Fibroblast of lung (primary cell): Measurements from ENCODE around the gene AACS. TPM values are rescaled to one million over a fixed set of nuclear protein-coding genes. Genes with fewer than 3 reads are reported as not detected.

ENCODE experiments used
- DNase-seq, 2 donors: peaks; one replicate each; pipeline versions ENCODE4 v3.0.0 to v3.0.0-alpha.2; 2010; ENCODE audit warnings: low read depth in 2 of 2
- H2AFZ ChIP-seq: 2 replicates; pipeline ENCODE4 v1.5.1; 2012; ENCODE audit warnings: low read length, control low read depth, inconsistent platforms
- H3K27ac ChIP-seq: 2 replicates; pipeline ENCODE4 v1.5.1; 2011; ENCODE audit warnings: low read length, control low read depth; ENCODE audit not compliant: insufficient read depth
- H3K27me3 ChIP-seq: 2 replicates; pipeline ENCODE4 v1.5.1; 2011; ENCODE audit warnings: mild to moderate bottlenecking, low read length; ENCODE audit not compliant: control insufficient read depth, insufficient read depth
- H3K36me3 ChIP-seq: 2 replicates; pipeline ENCODE4 v1.5.1; 2011; ENCODE audit warnings: low read length; ENCODE audit not compliant: control insufficient read depth, insufficient read depth
- H3K4me1 ChIP-seq: 2 replicates; pipeline ENCODE4 v1.5.1; 2011; ENCODE audit warnings: low read length; ENCODE audit not compliant: control insufficient read depth, insufficient read depth; ENCODE audit errors: extremely low read depth
- H3K4me2 ChIP-seq: 2 replicates; pipeline ENCODE4 v1.5.1; 2011; ENCODE audit warnings: low read length, control low read depth; ENCODE audit not compliant: insufficient read depth; ENCODE audit errors: extremely low read depth
- H3K4me3 ChIP-seq, 4 experiments: fragments of 200-600 bp in 1 of 4; sonication (generic) in 1 of 4; replicated peaks in 1 of 4; 2 replicates each; pipeline ENCODE4 v1.5.1; 2011 to 2016; ENCODE audit warnings: low read length in 4 of 4, low read depth in 3 of 4, mild to moderate bottlenecking in 3 of 4, control low read depth in 2 of 4, inconsistent platforms in 1 of 4, mixed read lengths in 1 of 4; ENCODE audit not compliant: insufficient read depth in 1 of 4; ENCODE audit errors: control extremely low read depth in 1 of 4
- H3K79me2 ChIP-seq: 2 replicates; pipeline ENCODE4 v1.5.1; 2012; ENCODE audit warnings: mild to moderate bottlenecking, low read length, inconsistent platforms; ENCODE audit not compliant: control insufficient read depth, insufficient read depth
- H3K9ac ChIP-seq: 2 replicates; pipeline ENCODE4 v1.5.1; 2011; ENCODE audit warnings: mild to moderate bottlenecking, low read length, control low read depth; ENCODE audit not compliant: insufficient read depth
- H3K9me3 ChIP-seq: 2 replicates; pipeline ENCODE4 v1.5.1; 2012; ENCODE audit warnings: low read depth, low read length; ENCODE audit not compliant: control insufficient read depth, insufficient read depth
- H4K20me1 ChIP-seq: 2 replicates; pipeline ENCODE4 v1.5.1; 2011; ENCODE audit warnings: low read length; ENCODE audit not compliant: control insufficient read depth, insufficient read depth; ENCODE audit errors: extremely low read depth
- CTCF ChIP-seq, 2 donors: IDR thresholded peaks in 1 of 2; conservative IDR thresholded peaks in 1 of 2; 1 replicate in 1 of 2; 2 replicates in 1 of 2; pipeline ENCODE4 v1.5.1; 2011 to 2012; ENCODE audit warnings: low read length in 2 of 2, control low read depth in 1 of 2, inconsistent platforms in 1 of 2, low read depth in 1 of 2, mild to moderate bottlenecking in 1 of 2
- EZH2 ChIP-seq: IDR thresholded peaks from 2 replicates; pipeline ENCODE4 v1.5.1; 2012; ENCODE audit warnings: low read length, control low read depth, mild to moderate bottlenecking; ENCODE audit errors: missing control alignments
- polyA plus RNA-seq, 2 donors: library from polyadenylated mRNA; depleted of rRNA in 1 of 2; stranded (reverse) in 1 of 2; unstranded in 1 of 2; fragments of >200 nt; gene quantifications; 2 replicates each; pipeline ENCODE4 v1.2.1, GENCODE V29; 2011 to 2012; ENCODE audit warnings: missing spikeins in 1 of 2
- total RNA-seq: library from RNA; depleted of rRNA; stranded (reverse); fragments of >200 nt; gene quantifications from 2 replicates; pipeline ENCODE4 v1.2.1, GENCODE V29; 2014

The AACS gene
- total and polyA plus RNA-seq, 2 donors (not counting 1 experiment from before 2014, with no cell fraction given) = 24.7 to 31.5 TPM

- H2AFZ ChIP-seq = no peak overlapping the region
- TF ChIP-seq EZH2 (no peak), CTCF (conservative IDR thresholded peaks at IDR 0.05 in 1 of 2, IDR thresholded peaks at IDR 0.05 in 1 of 2; ENCODE audit: low read depth in 1 of 2, low read length in 2 of 2) (no peak)
- no peak overlapping the region for H3K27ac ChIP-seq
- no peak overlapping the region for H3K4me2 ChIP-seq
- no peak for DNase-seq
- peaks cover 5% of the 10 kb centered on the region for H3K36me3 ChIP-seq
- H4K20me1 ChIP-seq = no peaks in the 10 kb centered on the region
- peaks cover 5% of the 10 kb centered on the region for H3K79me2 ChIP-seq
- H3K9ac ChIP-seq = no peak overlapping the region
- peaks cover 6% of the 10 kb centered on the region for H3K4me1 ChIP-seq
- H3K9me3 ChIP-seq = no peaks in the 10 kb centered on the region
- no peaks in the 10 kb centered on the region for H3K27me3 ChIP-seq
- H3K4me3 ChIP-seq = no peak overlapping the region
Observed at GRCh38 chr12:125069616-125070015, 4.4 kb downstream of the AACS start.

GRCh38 chr12:125070112-125070511 is 4.9 kb downstream of the AACS start:
- Histone ChIP-seq H3K79me2 (peaks cover 5% of the 10 kb centered on the region), H3K4me1 (peaks cover 4% of the 10 kb centered on the region), H3K27ac (no peak overlapping the region), H2AFZ (no peak overlapping the region), H3K9me3 (no peaks in the 10 kb centered on the region), H3K4me3 (no peak overlapping the region), H3K9ac (no peak overlapping the region), H4K20me1 (no peaks in the 10 kb centered on the region), H3K4me2 (no peak overlapping the region), H3K36me3 (peaks cover 5% of the 10 kb centered on the region), H3K27me3 (no peaks in the 10 kb centered on the region)
- DNase-seq = peak; percentile 12 to 19
- TF ChIP-seq EZH2 (no peak), CTCF (conservative IDR thresholded peaks at IDR 0.05 in 1 of 2, IDR thresholded peaks at IDR 0.05 in 1 of 2; ENCODE audit: low read depth in 1 of 2, low read length in 2 of 2) (peak in 1 of 2 donors; percentile 10)

- H2AFZ ChIP-seq = no peak overlapping the region
- H3K79me2 ChIP-seq = peaks cover 2% of the 10 kb centered on the region
- peaks cover 5% of the 10 kb centered on the region for H3K36me3 ChIP-seq
- no peak overlapping the region for H3K4me3 ChIP-seq
- no peak overlapping the region for H3K9ac ChIP-seq
- TF ChIP-seq CTCF (conservative IDR thresholded peaks at IDR 0.05 in 1 of 2, IDR thresholded peaks at IDR 0.05 in 1 of 2; ENCODE audit: low read depth in 1 of 2, low read length in 2 of 2) (no peak), EZH2 (no peak)
- no peak overlapping the region for H3K4me2 ChIP-seq
- H3K9me3 ChIP-seq = no peaks in the 10 kb centered on the region
- H3K27me3 ChIP-seq = no peaks in the 10 kb centered on the region
- no peaks in the 10 kb centered on the region for H4K20me1 ChIP-seq
- H3K4me1 ChIP-seq = peaks cover 4% of the 10 kb centered on the region
- no peak for DNase-seq
- H3K27ac ChIP-seq = no peak overlapping the region
Observed at GRCh38 chr12:125070661-125071390, 5.6 kb downstream of the AACS start.
